Measurements from ENCODE around the gene AQP9.
"Not testable (repeated sequence)": the region's sequence is repeated elsewhere in the genome, so short reads cannot be mapped to it uniquely, and the experiment has no call there.

Gene AQP9

GRCh38 chr15:58138106-58138505 is at the start of gene AQP9:
Gene AQP9, plus strand, starts transcription at chr15:58138381. Its CDS starts 185 bp downstream, at chr15:58138566.
- DNase-seq = no peak

DNA sequence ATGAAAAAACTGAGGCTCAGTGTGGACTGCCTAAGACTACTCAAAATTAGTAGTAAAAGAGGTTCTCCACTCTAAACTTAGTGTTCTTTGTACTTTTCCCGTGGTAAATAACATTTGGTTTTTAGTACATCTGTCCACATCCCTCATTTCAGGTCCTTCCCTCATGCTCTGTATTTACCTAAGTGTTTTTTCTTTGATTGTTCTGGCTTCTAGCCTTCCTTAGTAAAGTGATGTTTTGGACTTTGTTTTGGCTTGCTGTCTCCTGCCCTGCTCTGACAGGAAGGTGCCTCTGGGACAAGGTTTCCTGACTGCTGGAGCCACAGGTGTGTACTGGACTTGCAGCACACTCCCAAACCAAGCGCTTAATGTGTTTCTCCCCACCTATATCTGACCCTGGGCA is 42.8 kb upstream of the AQP9 start:
- DNase-seq = no peak

DNA sequence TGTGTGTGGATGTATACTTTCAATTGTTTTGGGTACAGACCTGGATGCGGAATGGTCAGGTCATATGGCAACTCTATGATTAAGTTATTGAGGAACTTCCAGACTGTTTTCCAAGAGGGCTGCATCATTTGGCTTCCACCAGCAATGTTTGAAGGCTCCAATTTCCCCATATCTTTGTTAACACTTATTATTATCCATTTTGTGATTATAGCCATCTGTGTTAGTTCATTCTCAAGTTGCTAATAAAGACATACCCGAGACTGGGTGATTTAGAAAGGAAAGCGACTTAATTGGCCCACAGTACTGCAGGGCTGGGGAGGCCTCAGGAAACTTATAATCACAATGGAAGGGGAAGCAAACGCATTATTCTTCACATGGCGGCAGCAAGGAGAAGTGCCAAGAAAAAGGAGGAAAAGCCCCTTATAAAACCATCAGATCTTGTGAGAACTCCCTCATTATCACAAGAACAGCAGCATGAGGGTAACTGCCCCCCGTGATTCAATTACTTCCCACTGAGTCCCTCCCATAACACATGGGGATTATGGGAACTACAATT is 41.6 kb upstream of the AQP9 start:
- no peak for DNase-seq

DNA sequence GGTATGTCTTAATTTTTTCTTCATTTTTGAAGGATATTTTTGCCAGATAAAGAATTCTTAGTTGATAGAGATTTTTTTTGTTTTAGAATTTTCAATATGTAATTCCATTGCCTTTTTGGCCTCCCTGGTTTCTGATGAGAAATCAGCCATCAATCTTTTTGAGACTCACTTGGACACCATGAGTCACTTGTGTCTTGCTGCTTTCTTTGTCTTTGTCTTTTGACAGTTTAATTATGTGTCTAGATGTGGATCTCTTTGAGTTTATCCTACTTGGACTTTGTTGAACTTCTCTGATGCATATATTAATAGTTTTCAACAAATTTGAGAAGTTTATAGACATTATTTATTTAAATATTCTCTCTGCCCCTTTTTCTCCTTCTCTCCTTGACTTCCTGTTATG is 34.7 kb upstream of the AQP9 start:
- DNase-seq = no peak

DNA sequence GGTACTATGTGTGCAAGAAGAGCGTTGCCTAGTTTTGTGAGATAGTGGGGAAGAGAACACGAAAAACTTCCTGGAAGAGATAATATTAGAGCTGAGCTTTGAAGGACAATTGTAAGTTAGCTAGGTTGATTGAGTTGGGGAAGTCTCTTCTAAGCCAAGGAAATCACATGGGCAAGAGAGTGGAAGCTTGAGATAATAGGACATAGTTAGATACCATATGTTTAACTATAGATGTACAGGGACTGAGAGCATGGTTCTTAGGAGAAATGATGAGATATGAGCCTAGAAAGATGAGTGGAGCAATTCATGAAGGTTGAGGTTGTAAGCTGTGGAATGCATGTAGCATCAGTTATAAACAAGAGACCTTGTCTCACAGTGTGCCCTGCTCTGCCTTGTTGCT is 30.1 kb upstream of the AQP9 start:
- no peak for DNase-seq

DNA sequence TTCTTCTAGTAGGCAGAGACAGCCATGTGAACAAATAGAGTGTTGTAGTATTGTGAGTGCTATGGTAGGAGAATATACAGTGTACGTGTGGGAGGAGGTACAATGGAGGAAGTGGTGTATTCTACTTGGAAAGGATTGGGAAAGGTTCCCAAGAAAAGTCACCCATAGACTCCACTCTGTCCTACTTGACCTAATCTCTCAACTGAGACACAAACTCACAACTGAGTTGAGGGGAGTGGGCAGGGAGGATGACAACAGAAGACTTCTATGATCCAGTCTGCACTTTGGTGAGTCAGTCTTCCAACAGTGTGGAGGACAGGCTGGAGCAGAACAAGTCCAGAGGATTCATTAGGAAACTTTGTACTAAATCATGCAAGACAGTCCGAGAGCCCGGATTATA is 28.8 kb upstream of the AQP9 start:
- DNase-seq = no peak

DNA sequence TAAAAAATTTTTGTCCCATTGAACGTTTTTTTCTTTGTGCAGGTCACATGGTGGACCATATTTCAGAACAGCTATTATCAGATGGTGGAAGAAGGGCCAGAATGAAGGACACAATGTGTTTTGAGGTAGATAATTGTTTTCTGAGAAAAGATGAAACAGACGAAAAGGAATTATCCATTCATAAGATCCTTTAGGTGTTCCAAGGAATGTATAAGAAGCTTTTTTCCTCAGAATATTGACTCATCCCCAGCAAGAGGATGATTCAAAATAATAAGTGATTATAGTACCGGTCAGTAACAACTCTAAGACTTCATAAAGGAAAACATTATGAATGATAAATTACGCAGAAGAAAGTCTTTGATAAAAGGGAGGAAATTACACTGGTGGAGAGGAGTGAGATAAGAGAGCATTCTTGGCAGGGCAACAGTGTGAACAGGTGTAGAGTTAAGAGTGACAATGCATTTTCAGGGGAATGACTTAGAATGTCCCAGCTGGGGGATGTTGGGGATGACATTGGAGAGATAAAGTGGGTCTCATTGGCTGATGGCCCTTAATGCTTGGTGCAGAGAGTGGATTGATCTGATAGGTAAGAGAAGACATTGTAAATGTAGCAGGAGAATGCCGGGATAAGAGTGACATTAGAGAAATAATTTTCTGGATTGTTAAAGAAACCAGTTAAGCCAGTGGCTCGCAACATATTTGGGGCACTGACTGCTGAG is 27.0 kb upstream of the AQP9 start:
- no peak for DNase-seq

DNA sequence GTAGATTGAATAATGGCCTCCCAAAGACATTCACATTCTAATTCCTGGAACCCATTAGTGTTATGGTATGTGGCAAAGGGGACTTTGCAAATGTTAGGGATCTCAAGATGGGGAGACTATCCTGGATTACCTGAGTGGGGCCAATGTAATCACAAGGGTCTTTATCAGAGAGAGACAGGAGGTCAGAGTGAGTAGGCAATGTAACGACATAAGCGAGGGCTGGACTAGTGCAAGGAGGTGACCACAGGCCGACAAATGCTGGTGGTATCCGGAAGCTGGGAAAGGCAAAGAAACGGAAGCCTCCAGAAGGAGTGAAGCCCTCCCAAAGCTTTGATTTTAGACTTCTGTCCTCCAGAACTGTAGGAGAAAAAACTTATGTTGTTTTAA is 26.5 kb upstream of the AQP9 start:
- no peak for DNase-seq

DNA sequence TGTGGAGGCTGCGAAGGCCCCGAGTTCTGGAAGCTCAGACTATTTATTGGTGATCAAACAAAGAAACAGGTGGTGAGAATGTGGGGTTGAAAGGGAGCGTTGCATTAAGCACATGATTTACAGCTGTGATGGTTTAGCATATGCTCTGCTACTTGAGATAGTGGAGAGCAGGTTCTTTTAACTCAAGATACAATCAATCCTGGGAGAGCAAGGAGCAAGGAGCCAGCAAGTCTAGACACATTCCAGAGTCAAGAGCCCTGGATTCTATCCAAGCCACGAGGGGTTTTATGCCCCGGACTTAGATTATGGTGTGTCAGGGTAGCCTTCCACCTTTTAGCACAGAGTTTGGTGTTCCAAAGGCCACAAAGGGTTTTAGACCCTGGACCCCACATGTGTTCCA is 24.8 kb upstream of the AQP9 start:
- not testable (repeated sequence) for DNase-seq

GRCh38 chr15:58114388-58114787 is 23.8 kb upstream of the AQP9 start:
- DNase-seq = no peak

- no peak for DNase-seq
Measured at GRCh38 chr15:58114812-58115211, 23.4 kb upstream of the AQP9 start.

DNA sequence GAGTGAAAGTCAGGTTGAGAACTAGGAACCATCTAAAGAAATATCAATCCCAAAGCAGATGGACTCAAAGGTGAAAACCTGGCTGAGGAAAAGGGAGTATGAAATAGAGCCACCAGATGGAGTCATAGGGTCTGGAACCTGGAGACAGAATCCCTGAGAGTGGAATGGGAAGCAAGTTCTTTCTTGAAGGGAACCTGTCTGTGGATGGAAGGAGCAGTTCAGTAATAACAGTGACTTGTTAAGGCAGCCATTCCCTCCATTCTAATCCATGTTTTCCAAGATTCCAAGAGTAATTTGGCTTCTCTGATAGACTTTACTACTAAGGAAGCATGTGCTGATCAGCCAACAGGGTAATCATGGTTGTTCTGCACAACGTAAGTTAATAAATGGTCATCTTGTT is 22.5 kb upstream of the AQP9 start:
- DNase-seq = no peak

- no peak for DNase-seq
Measured at GRCh38 chr15:58117619-58118018, 20.6 kb upstream of the AQP9 start.

DNA sequence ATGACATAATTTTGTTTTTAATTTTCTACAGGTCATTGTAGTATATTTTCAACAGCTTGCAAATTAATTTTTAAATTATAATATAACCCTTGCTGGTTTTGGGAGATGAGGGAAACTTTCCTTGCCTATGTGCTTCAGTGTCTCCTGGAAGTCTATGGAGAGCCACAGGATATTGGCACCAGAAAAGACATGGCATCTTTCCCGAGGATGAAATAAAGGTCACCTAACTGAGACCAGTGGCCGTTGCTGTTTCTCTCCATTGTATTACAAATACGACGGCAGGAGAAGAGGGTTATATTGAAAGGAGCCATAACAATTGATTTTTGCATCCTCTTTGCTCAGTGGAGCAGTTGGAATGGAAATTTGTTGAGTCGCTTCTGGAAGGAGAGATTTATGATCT is 19.9 kb upstream of the AQP9 start:
- DNase-seq = no peak

- DNase-seq = no peak
Measured at GRCh38 chr15:58119016-58119415, 19.2 kb upstream of the AQP9 start.

DNA sequence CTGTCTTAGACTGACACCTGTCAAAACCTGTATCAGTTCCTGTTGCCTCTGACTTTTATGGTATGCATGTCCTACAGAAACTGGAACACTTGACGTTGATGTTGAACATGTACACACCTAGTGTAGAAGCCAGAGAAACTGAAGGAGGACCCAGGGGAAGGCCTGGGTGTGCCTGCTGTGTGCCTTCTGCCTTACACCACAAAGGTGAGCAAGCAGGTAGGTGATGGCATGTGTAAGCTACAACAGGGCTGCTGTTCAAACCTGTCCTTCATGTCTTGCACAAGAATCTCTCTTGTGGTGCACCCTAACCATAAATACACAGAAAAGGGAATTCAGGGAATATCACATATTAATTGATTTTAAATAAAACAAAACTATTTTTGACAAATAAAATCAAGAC is 13.6 kb upstream of the AQP9 start:
- DNase-seq = no peak

DNA sequence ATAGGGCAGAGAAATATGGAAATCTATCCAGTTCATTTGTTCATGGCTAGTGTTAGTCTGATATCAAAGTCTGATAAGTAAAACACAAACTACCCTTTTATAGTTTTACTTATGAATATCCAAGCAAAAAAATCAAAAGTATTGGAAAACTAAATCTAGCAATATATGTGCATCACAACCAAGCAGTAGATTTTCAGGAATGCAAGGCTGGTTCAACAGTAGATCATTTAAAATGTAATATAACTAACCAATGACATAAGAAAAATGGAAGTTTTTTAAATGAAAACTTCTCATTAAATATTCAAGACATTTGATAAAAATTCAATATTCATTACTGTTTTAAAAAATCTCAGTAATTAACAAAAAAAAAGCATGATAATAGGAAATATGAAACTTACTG is 12.8 kb upstream of the AQP9 start:
- DNase-seq = no peak

GRCh38 chr15:58134886-58135285 is 3.3 kb upstream of the AQP9 start:
- DNase-seq = no peak

- DNase-seq = no peak
Measured at GRCh38 chr15:58135511-58136174, 2.5 kb upstream of the AQP9 start.

- DNase-seq = no peak
Measured at GRCh38 chr15:58136731-58137130, 1.4 kb upstream of the AQP9 start.

- DNase-seq = no peak
Measured at GRCh38 chr15:58137686-58138085, 495 bp upstream of the AQP9 start.

DNA sequence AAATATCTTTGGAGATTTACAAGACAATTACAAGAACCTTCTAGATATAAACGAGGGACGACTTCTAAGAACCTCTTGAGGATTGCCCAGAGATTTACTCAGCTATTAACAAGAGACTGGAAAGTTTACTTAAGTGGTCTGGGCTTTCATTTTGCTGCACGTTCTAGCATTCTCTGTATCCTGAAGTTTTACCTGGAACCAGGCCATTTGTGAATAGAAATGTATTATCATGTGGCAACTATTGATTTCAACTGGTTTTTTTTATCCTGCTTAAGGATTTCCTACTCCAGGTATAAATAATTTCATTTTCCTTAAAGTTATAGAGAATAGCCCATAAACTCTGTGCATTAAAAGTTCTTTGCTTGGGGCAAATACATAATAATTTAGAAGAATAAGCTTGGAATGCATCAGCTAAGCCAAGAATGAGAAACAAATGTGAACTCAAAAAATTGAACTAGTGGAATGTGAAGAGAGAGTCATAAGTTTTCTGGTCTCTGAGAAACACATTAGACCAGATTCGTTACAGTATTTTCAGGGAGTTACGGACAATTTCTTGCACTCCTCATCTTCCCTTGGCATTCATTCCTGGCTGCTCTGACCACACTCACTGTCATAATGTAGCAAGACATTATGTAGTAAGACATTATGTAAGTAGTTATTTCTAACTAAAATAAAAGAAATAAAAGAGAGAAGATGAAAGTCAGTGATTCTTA is 1.3 kb downstream of the AQP9 start:
- no peak for DNase-seq

GRCh38 chr15:58139989-58140522 is 1.9 kb downstream of the AQP9 start:
- no peak for DNase-seq

- no peak for DNase-seq
Measured at GRCh38 chr15:58141894-58142293, 3.7 kb downstream of the AQP9 start.

Data from NCI-H1694 (cell line).